ENCODE measurements around the gene RIMOC1.

DNA sequence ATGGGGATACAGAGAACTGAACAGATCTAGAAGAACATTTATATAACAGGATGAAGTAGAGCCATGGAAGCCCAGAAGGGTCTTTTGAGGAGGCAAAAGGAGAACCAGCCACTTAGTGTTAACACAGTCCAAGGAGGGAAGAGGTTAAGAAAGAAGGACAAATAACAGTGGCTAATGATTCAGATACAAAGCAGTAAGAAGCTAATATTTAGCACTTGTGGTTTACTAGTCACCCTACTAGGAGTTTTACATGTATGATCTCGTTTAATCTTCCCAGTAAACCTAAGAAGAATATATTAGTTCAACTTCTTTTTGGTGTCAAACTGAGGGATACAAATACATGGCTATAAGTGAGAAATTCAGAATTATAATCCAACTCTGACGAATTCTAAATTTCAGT lies 28.6 kb downstream of the RIMOC1 start:
- TF ChIP-seq CTCF (IDR thresholded peaks at IDR 0.05): no peak
- no peak for TF ChIP-seq NR1H2 (CRISPR knock-in tag; IDR thresholded peaks at IDR 0.05)
- TF ChIP-seq ZNF532 (CRISPR knock-in tag; IDR thresholded peaks at IDR 0.05; ENCODE audit: borderline replicate concordance): no peak
- no peak for TF ChIP-seq PREB (CRISPR knock-in tag; IDR thresholded peaks at IDR 0.05; ENCODE audit: borderline replicate concordance)
- TF ChIP-seq, protein P1, sequence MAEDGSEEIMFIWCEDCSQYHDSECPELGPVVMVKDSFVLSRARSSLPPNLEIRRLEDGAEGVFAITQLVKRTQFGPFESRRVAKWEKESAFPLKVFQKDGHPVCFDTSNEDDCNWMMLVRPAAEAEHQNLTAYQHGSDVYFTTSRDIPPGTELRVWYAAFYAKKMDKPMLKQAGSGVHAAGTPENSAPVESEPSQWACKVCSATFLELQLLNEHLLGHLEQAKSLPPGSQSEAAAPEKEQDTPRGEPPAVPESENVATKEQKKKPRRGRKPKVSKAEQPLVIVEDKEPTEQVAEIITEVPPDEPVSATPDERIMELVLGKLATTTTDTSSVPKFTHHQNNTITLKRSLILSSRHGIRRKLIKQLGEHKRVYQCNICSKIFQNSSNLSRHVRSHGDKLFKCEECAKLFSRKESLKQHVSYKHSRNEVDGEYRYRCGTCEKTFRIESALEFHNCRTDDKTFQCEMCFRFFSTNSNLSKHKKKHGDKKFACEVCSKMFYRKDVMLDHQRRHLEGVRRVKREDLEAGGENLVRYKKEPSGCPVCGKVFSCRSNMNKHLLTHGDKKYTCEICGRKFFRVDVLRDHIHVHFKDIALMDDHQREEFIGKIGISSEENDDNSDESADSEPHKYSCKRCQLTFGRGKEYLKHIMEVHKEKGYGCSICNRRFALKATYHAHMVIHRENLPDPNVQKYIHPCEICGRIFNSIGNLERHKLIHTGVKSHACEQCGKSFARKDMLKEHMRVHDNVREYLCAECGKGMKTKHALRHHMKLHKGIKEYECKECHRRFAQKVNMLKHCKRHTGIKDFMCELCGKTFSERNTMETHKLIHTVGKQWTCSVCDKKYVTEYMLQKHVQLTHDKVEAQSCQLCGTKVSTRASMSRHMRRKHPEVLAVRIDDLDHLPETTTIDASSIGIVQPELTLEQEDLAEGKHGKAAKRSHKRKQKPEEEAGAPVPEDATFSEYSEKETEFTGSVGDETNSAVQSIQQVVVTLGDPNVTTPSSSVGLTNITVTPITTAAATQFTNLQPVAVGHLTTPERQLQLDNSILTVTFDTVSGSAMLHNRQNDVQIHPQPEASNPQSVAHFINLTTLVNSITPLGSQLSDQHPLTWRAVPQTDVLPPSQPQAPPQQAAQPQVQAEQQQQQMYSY (CRISPR knock-in tag; IDR thresholded peaks at IDR 0.05): no peak
- TF ChIP-seq, protein P2, sequence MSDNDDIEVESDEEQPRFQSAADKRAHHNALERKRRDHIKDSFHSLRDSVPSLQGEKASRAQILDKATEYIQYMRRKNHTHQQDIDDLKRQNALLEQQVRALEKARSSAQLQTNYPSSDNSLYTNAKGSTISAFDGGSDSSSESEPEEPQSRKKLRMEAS (CRISPR knock-in tag; IDR thresholded peaks at IDR 0.05): no peak
- TF ChIP-seq SMAD3 (CRISPR knock-in tag; IDR thresholded peaks at IDR 0.05; ENCODE audit: borderline replicate concordance): no peak
